NCI-H1436 treated with DMSO at 0.1 percent for 48 hours (cell line): Measurements from ENCODE around the gene CLCN1.

Source experiments
- DNase-seq: peaks from one replicate; lab custom pipeline; 2025; lab: John Stamatoyannopoulos, UW

CLCN1 gene

GRCh38 chr7:143334244-143334643 lies 18.3 kb downstream of the CLCN1 start:
- DNase-seq, result no peak

- no peak for DNase-seq
Measured at GRCh38 chr7:143337216-143337615, 21.3 kb downstream of the CLCN1 start.

- no peak for DNase-seq
Measured at GRCh38 chr7:143341842-143342241, 25.9 kb downstream of the CLCN1 start.

- no peak for DNase-seq
Measured at GRCh38 chr7:143343596-143343995, 27.7 kb downstream of the CLCN1 start.

DNA sequence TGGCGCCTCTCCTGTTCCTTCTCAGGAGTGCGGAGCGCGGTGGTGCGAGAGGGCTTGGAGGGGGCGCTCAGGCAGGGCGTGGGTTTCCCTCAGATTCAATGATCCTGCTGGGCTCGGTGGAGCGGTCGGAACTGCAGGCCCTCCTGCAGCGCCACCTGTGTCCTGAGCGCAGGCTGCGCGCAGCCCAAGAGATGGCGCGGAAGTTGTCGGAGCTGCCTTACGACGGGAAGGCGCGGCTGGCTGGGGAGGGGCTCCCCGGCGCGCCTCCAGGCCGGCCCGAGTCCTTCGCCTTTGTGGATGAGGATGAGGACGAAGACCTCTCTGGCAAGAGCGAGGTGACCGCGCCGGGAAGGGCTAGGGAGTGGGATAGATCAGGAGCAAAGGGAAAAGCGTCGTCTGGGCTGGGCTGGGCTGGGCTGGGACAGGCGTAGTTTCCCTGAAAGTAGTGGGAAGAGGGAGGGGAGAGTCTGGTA lies 29.6 kb downstream of the CLCN1 start:
- no peak for DNase-seq

- DNase-seq, result no peak
Measured at GRCh38 chr7:143346018-143346417, 30.1 kb downstream of the CLCN1 start.

DNA sequence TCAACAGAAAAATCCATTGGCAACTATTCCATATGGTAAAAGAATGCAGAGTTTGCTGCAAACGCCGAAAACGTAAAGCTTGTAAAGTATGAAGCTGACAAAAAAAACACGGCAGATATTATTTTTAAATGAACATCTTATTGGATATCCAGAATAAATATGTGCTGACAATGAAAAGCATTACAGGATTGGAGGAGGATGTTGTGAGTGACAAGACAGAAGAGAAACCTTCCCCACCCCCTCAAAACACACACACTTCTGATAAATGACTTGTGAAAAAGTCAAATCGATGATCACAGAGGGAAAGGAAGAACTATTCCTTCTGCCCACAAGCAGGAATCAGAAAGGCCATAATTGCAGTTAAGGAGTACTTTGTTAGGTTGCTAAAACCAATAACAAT lies 32.0 kb downstream of the CLCN1 start:
- no peak for DNase-seq

DNA sequence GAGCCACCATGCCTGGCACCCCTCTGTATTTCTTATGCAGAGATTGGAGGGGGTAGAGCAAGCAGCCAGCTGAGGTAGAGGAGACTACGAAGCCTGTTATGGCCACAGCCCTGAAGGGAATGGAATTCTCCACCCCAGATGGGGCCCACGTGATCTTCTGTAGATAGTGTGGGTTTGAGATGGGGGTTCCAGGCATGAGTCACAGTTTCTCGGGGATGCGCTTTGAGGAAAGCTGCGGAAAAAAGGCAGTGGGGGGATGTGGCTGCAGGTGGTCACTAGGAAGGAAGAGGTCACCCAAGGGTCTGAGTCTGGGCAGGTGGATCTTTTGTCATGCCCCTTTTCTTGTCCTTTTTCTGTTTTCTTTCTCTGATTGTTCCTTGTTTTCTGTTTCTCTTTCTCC lies 35.1 kb downstream of the CLCN1 start:
- DNase-seq, result no peak

GRCh38 chr7:143351574-143351973 lies 35.7 kb downstream of the CLCN1 start:
- no peak for DNase-seq

- no peak for DNase-seq
Measured at GRCh38 chr7:143352531-143353002, 36.7 kb downstream of the CLCN1 start.

DNA sequence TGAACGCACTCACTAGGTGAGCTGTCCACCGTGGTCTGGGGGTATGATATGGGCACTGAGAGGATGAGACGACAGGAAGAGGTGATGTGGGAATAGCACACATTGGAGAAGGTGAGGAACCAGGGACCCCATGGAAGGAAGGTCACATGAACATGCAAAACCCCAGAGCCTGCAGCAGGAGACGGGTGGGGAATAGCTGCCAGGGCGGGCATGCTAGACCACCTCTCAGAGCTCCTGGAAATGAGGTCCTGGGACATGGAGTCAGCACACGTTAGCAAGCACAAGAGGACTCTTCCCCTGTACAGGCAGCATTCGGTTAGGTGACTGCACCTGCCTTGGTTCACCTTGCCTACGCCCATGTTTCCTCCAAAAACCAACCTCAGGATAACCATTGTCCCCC lies 38.5 kb downstream of the CLCN1 start:
- DNase-seq, result no peak

DNA sequence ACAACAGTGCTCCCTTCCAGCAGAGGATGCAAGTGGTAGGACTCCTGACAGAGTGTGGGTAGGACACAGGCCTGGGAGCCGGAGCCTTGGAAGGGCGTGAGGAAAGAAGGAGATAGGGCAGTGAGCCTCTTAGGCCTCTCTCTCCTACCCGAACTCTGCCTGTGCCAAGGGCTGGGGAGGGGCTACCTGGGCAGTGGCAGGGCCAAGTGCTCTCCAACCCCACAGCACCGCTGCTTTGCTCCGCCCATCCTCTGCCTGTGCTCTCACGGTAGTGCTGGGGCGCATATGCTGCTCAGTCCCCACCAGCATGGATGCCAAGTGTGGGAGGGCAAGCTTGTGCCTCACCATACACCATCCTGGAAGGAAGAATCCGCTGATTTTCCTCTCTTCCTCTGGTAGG lies 39.1 kb downstream of the CLCN1 start:
- DNase-seq, result no peak

DNA sequence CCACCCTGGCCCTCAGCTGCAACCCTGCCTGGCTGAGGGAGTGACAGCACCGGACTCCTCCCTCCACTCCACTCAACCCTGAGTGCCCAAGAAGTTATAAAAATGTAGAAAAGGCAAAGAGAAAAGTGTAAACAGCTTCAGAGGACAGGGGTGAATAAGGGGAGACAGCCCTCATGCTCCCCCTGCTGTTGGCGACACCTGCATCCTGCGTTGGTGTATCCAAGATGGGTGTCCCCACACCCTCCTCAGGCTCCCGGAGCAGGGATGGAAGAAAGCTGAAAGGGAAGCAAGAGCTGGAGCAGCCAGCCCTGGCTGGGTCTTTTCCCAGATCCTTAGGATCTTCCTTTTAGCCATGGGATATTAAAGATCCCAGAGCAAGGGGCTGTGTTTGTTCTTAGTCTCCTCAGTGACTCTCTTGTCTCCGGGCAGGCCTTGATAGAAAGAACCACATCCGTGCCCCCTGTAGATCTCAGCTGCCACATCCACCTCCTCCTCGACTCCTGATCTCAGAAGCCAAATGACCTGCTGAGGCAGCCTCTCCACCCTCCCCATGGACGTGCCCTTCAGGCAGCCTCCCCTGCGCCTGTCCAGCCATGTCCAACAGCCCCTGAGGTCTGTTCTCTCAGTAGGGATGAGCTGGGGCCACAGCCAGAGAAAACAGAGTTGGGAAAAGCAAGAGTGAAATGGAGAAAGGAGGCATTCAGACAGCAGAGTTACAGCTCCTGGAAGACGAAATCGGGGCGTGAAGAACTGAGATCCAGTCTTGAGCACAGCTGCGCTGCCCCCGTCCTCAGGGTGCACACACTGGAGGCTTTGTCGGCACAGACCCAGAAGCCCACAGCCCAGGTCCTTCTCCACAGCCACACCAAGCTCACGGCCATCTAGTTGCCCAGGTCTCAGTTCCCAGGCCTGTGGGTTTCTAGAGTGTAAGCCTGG lies 39.8 kb downstream of the CLCN1 start:
- DNase-seq, result no peak

GRCh38 chr7:143356414-143357050 lies 40.6 kb downstream of the CLCN1 start:
- DNase-seq, result no peak

DNA sequence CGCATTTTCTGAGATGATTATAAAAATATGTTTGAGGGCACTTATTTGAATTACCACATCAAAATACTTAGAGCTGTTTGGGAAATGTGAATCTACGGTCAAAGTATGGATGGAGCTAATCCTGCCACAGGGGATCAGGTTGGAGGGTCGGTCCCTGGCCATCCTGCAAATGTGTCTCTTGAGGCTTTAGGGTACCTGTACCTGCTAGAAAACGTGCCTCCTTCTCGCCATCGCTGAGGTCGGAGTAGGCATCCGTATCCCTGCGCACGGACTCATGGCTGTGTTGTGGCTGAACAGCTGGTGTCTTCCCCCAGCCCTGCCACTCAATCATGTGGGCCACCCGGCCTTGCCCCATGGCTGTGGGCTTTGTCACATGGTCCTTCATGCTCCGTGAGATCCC lies 42.7 kb downstream of the CLCN1 start:
- no peak for DNase-seq

- DNase-seq, result no peak
Measured at GRCh38 chr7:143359771-143360353, 44.0 kb downstream of the CLCN1 start.

DNA sequence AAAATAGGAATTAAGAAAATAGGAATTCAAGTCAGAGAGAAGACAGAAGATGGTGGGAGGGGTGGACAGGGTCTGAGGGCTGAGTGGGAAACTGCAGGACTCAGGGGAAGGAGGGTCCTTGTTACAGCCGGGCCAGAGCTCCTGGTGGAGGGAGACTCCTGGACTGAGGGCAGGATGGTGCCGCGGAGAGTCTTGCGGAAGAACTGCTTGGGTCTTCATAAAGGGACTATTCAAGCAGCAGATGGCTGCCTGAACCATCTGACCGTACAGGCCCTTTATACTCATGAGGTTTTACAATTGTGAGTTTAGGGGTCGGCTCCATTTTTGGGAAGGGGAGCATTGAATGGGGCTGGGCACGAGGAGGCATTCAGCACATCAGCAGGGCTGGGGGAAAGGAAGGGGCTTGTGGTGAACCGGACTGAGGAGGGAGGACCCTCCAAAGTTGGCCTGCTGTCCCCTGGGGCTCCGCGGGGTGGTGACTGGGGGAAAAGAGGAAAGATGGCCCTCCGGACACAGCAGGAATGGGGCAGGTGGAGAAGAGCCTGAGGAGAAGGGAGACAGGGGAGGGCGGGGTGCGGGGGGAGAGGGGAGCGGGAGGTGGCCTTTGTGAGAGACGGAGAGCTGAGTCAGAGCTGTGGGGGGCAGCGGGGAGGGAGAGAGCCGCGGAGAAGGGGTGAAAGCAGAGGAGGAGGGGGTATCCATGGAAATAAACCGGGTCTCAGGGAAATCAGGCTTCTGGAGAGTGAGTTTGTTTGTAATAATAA lies 45.1 kb downstream of the CLCN1 start:
- DNase-seq, result no peak

- DNase-seq, result no peak
Measured at GRCh38 chr7:143361552-143362130, 45.7 kb downstream of the CLCN1 start.

- no peak for DNase-seq
Measured at GRCh38 chr7:143362131-143363015, 46.5 kb downstream of the CLCN1 start, which contains the start of gene FAM131B. TSS of gene FAM131B (minus strand) at chr7:143362713. CDS start at chr7:143362603, 110 bp downstream.
